HG02884 (cell line): Measurements from ENCODE around the gene TAAR9.

Experiments used
- ATAC-seq: cut with Tn5 transposase; IDR thresholded peaks from one replicate; pipeline ENCODE4 v1.9.1; 2021; ENCODE audit warnings: mild to moderate bottlenecking, moderate library complexity; ENCODE audit not compliant: unreplicated experiment

TAAR9 gene, protein sequence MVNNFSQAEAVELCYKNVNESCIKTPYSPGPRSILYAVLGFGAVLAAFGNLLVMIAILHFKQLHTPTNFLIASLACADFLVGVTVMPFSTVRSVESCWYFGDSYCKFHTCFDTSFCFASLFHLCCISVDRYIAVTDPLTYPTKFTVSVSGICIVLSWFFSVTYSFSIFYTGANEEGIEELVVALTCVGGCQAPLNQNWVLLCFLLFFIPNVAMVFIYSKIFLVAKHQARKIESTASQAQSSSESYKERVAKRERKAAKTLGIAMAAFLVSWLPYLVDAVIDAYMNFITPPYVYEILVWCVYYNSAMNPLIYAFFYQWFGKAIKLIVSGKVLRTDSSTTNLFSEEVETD

DNA sequence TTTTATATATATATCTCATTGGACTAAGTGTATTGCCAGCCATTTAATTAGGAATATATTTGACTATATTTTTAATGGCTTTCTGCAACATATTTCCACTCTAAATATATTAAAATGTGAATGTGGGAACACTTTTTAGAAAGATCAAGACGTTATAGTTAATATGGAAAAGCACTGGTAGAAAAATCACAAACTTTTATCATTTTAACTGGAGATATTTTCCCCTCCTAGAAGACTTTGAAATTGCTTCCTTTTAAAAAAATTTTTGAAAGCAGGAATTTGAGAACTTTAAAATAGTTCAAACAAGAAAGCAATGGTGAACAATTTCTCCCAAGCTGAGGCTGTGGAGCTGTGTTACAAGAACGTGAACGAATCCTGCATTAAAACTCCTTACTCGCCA, at the start of gene TAAR9:
Gene TAAR9, plus strand, starts transcription at position 301 of the 400 bp plus-strand sequence. Its CDS starts 13 bp downstream, at position 314.
- ATAC-seq, result no peak

DNA sequence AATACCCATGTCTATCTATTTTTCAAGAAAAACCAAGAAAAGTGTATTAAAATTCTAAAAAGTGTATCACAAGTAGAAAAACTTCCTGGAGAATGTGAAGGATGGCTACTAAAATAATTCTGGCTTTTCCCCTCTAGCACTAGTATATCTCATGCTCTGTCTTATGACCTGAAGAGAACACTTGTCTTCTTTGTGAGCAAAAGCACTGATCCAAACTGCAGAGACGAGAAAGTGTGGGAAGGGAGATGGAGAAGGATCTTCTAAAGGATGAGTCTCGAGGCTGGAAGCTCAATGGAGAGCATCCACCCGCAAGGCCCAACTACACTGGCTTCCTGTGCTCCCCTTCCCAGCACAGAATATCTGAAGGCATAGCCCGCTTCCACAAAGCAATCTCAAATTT, 48.7 kb upstream of the TAAR9 start:
- no peak for ATAC-seq

DNA sequence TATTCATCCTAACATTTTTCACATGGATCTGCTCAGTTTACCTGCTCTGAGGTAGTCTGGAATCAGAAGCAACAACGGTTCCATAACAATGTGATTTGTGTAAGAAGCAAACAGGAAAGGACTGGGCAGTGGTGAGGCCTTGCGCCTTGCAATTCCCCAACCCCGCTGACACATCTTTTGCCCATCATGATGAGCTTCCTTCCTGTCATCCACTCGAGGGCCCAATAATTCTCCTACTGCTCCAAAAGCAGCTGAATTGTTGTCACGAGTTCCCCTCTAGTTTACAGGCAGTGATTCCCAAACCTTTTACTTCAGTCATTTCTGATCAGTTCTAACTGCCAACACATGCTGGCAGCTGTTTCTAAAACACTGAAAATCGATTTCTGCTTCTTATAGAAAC, 48.1 kb upstream of the TAAR9 start:
- no peak for ATAC-seq

DNA sequence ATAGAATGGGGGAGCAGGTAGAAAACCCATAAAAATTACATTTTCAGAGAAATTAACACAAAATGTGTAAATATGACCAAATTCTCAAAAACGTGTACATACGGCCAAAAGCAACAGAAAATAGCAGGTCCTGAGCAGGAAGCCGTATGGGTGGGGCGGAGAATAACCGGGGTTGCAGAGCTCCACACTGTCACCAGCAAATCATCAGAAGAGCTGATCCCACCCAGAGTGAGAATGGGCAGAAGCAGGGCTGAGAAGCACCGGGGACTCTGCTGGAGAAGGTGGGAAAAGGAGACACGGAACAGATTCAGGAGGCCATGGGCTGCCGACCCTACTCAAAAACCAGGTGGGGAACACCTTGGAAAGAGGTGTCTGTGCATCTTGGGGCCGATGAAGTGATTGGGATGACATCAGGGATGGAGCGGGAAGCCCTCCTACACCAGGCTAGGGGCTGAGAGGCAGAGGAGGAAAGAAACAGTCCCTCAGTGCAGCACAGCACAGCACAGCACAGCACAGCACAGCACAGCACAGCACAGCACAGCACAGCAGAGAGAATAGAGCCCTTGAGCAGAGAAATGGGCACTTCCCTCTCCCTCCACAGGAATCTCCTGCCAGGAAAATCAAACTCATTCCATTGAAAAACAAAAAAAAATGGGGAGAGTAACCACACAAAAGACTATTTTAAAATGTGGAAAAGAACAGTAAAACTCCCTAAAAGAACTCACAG, 47.4 kb upstream of the TAAR9 start:
- ATAC-seq, result peak; percentile 40

DNA sequence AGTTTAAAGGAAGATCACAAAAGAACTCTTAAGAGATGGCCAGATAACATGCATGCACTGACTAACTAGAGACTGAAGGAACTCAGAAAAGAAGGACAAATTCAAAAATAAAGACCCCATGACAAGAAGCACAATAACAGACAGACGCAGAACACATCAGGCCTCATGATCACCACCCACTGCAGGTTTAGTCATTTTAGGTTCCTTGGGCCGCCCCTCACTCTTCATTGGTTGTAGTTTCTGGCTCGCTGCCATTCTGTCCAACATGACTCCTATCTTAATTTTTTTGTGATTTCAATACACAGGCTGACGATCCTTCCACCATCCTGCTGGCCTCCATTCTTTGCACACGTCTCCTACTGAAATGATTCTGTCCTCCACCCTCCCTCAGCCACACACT, 46.8 kb upstream of the TAAR9 start:
- no peak for ATAC-seq

DNA sequence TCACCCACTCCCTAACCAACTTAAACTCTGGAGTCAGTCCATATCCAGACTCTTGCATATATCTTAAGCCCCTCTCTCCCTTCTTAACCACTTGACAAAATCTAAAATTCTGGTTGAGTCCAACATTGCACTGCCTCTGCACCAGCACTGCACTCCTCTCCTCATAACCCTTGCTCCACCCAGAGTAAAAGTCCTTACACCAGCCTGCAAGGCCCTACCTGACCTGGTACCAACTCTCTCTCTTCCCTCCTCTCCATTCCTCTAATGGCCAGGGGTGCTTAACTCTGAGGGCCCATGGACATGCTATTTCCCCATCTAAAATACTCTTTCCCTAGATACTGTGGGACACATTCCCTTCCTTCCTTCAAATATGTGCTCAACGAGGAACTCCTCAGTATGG, 46.2 kb upstream of the TAAR9 start:
- no peak for ATAC-seq

DNA sequence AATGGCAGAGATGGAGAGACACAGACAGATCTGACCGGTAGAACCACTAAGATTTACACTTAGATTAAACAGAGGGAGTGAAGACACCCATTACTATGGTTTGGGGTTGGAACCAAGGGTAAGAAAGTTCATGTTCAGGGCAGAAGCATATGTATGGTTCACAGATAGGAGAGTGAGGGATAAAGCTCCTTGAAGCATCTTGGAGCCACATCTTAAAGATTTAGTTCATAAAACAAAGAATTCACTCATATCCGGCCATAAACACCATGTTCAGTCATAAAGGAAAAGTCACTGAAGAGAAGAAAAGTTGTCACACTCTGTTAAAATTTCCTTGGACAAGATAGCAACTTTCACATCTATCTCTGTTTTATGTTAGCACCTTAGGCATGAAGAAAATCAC, 43.1 kb upstream of the TAAR9 start:
- no peak for ATAC-seq

DNA sequence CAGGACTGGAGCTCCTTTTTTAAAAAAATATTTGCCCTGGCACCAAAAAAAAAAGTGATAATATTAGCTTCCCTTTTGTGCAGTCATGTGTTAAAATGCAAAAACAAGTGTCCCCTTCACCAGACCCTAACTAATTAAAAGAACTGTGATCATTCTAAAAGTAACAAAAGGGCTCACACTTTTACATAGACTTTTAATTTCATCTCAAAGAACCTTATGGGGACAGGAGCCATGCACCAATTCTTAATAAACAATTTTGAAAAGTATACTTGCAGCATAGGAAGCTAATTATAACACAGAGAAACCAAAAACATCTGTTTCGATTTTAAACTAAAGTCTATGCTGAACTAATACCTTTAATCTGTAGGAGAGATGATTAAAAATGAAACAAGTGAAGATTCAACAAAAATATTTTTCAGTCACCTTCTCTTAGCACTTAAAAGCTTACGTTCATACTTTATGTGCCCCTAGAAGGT, 42.4 kb upstream of the TAAR9 start:
- peak; percentile 40 for ATAC-seq

DNA sequence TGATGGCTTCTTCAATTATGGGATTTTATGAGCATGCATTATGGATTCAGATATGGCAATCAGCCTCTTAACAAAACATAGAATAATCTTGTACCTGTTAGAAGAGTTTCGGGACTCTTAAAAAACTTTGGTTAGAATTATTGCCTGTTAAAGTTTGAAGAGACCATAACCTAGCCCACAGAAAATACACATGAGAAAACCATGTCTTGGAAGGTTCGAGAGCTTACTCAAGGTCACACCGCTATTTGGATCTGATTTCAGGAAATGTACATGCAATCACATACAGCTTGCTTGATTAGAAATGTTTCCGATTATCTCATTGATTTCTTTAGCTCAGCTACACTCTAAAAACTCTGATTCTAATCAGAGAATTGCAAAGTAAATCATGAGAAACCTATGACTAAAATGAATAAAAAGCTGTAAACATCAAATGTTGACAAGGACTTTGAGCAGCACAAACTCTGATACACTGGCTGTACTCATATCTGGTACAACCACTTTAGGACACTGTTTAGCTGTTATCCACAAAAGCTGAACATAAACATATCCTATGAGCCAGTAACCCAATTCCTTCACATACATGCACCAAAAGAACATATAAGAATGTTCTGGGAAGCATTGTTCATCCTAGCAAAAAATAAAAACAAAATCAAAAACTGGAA, 41.4 kb upstream of the TAAR9 start:
- ATAC-seq, result no peak

DNA sequence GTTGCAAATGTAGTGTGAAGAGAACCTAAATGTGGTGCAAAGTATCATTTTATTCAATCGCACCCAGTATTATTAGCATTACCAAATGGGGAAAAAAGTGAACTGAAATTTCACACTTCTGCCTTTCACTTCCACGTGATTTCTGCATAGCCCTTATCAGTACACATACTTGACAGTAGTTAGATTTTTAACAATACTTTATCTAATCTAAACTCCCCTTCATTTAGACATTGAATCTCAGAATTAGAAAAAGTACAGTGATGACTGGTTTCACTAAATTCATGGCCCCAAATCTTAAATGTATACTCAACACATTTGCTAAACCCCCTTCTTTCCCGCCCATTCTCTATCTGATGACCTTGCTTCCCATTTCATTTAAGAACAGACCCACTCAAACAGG, 39.4 kb upstream of the TAAR9 start:
- peak; percentile 39 for ATAC-seq

DNA sequence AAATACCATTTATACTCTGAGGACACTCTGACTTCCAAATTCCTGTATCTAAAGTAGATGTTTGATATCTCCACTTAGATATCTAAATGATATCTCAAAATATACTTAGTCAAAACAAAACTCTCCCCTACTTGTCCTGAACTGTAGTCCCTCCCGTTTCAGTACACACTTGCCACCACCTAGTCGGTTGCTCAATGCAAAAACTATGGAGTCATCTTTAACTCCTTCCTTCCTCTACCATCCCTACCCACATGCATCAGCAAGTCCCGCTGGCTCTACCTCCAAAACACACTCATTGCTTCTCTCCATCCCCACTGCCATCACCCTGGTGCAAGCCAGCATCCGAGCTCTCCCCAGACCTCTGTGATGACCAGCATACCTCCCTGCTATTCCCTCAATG, 38.3 kb upstream of the TAAR9 start:
- ATAC-seq, result no peak

DNA sequence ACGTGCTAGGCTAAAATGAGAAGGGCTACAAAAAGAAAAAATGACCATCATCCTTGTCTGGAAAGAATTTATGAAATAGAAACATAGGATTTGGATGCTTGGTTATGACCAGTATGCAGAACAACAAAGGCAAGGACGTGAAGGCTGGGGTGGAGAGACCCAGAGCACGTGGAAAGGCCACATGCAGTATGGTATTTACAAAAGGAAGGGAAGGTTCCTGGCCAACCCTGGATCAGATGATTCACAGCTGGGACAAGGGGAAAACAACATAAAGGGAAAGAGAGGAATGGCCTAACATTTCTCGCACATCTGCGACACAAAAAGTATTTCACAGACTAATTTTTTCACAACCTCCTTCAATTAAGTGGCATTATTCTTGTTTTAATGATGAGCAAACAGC, 33.3 kb upstream of the TAAR9 start:
- ATAC-seq, result no peak

DNA sequence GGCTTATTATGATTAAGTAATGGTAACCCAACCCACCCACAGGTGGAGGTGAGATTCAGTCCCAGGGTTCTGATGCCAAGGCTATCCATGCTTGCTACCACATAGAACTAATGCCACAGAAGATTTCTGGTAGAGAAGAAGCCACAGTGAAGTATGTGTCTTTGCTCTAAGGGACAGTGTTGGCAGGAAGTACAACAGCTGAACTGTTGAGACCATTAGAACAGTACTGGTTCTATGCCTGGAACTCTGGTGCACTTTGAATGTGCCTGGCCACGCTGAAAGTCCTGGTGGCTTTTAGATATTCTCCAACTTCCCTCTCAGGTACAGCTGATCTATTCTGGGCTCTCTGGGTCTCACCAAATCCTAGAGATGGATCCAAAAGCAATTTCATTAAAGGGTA, 32.9 kb upstream of the TAAR9 start:
- no peak for ATAC-seq

DNA sequence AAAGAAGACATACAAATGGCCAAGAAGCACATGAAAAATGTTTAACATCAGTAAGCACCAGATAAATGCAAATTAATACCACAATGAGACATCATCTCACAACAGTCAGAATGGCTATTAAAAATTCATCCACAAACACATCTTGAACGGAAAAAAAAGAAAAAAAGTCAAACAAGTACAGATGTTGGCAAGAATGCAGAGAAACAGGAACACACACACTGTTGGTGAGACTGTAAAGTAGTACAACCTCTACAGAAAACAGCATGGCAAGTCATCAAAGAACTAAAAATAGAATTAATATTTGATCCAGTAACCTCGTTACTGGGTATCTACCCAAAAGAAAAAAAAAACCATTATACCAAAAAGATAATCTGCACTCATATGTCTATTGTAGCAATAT, 31.6 kb upstream of the TAAR9 start:
- ATAC-seq, result no peak

DNA sequence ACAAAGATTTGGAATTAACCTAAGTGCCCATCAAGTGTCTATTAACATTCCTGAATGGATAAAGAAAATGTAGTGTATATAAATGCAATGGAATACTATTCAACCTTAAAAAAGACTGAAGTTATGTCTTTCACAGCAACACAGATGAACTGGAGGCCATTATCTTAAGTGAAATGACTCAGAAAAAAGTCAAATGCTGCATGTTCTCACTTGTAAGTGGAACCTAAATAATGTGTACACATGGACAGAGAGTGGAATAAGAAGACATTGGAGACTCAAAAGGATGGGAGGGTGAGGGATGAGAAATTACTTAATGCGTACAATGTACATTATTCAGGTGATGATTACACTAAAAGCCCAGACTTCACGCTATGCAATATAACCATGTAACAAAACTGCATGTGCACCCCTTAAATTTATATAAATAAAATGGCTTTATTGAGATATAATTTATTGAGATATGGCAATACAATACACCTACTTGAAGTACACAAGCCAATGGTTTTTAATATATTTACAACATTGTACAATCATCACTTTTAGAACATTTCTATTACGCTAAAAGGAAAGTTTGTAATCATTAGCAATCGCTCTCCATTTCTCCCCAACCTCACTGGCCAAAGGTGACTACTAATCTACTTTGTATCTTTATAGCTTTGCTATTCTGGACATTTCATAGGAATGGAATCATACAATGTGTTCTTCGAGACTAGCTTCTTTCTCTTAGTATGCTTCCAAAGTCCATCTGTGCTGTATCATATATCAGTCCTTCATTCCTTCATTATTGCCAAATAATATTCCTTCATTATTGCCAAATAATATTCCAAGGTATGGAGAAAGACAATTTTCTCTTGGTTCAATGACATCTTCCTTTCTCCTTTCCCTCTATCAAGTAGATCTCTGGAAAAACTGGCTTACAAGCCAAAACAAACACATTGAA, 30.9 kb upstream of the TAAR9 start:
- no peak for ATAC-seq

DNA sequence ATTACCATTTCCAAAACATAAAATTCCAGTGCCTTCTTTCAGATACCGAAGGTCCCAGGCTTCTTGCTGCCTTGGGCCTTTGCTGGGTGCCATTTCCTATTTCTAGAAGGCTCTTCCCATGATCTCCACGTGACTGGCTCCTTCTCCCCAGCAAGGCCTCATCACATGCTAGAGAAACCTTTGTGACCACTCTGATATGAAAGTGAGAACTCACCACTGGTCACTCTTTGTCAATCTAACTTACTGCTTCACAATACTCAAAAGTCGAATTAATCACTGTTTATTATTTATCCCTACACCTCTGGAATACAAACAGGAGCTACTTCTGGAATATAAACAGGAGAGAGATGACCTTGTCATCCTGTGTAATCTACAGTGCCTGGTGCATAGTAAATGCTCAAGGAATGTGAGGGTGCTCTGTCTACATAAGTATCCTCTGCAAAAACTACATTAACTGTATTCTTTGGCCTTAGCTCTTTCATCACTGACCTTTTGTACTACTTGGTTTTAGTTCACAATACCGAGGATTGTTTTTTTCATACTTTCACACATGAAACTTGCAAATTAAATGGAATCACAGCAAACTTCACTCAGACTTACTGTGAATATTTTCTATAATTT, 26.8 kb upstream of the TAAR9 start:
- no peak for ATAC-seq

DNA sequence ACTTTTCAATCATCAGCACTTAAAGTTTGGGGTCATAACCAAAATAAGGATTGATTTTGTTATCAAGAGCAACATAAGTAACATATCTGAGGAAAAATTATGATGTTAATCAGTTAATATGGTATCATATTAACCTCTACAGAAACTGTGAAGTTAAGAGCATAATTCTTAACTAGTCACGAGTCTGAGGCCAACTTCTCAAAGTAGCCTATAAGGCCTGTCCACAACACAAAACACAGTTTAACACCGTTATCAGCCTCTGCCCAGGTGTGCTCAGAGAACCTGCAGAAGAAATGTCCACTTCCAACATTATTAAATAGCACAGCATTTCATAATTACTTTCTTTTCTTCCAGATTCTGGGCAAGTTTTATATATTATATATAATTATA, 26.3 kb upstream of the TAAR9 start:
- ATAC-seq, result no peak

DNA sequence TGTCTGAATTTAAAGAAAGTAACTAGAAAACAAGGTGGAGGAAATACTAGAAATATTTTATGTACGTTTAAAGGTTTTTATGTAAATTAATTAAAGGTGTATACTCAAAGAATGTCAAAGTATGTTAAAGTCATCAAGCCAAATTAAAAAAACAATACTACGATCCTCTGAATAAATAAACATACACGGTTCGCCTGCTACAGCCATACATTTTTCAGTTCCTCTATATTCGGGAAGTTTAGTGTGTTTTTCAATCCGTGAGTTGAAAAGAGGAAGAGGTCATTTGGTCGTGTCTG, 25.8 kb upstream of the TAAR9 start:
- no peak for ATAC-seq

DNA sequence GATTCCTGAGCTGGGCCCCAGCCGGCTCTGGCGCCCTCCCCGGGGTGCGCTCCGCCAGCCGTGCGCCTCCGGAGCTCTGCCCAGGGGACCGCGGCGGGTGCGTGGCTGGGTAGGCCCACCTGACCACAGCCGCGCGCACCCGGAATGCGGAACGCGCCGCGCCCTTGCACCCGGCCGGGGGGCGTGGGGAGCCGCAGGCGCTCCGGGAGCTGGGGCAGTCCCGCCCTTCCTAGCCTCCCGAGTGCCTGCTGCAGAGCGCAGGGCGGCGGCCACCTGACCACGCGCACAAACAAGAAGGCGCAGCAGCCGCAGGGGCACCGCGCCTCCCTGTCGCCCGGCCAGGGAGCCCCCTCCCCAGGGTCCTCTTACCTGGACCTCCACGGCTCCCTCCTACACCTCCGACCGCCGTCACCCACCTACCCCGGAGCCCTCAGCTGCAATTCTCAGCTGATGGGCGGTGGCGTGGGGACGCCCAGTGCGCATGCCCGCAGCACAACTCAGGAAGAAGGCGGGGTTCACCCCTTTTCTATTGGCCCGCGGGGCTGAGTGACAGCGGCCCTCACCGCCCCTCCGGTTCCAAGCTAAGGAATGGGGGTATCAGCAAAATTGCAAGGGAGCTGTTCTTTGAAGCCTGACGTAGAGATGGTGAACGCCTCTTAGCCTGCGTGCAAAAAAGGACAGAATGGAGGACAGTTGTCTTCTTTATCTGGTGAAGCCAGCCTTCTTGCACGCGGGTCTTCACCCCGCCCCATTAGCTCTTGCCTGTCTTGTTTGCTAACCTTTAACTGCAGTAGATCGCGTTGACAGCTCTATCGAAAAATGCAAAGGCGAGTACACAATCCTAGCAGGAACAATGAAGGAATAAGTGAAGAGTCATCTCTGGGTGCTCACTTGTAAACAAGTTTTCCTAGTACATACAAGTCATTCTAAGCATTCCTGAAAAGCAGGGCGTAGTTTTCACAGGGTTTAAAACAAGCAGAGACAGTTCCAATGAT, 25.1 kb upstream of the TAAR9 start, which contains the start of gene STX7:
Gene STX7, minus strand, starts transcription at position 479 of the 995 bp plus-strand sequence. CDS start 9,586 bp downstream, outside the sequence.
- peak; percentile 87 for ATAC-seq
